HepG2 (cell line): Measurements from ENCODE around the gene NGFR. TPM values are rescaled to one million over a fixed set of nuclear protein-coding genes. Genes with fewer than 3 reads are reported as not detected.

Experiments used
- ELF1 ChIP-seq: sonication (generic); formaldehyde crosslinking; IDR thresholded peaks from 2 replicates; pipeline ENCODE4 v1.4.0; 2020; ENCODE audit warnings: missing genetic modification reagents
- IRF9 ChIP-seq: sonication (generic); formaldehyde crosslinking; IDR thresholded peaks from 2 replicates; pipeline ENCODE4 v1.8.0; 2022; ENCODE audit warnings: missing genetic modification reagents, mild to moderate bottlenecking, borderline replicate concordance
- MATR3 ChIP-seq: sonication (generic); formaldehyde crosslinking; IDR thresholded peaks from 2 replicates; pipeline ENCODE4 v1.4.0; 2020; ENCODE audit warnings: missing genetic modification reagents
- MYC ChIP-seq: sonication (generic); formaldehyde crosslinking; IDR thresholded peaks from 2 replicates; pipeline ENCODE4 v1.9.0; 2021; ENCODE audit warnings: missing genetic modification reagents, borderline replicate concordance
- NCOA2 ChIP-seq: sonication (generic); formaldehyde crosslinking; IDR thresholded peaks from 2 replicates; pipeline ENCODE4 v1.8.0; 2022; ENCODE audit warnings: inconsistent platforms
- NFIB ChIP-seq: sonication (generic); formaldehyde crosslinking; IDR thresholded peaks from 2 replicates; pipeline ENCODE4 v1.9.0; 2021; ENCODE audit warnings: missing genetic modification reagents, mild to moderate bottlenecking, borderline replicate concordance
- RXRA ChIP-seq: sonication (generic); formaldehyde crosslinking; IDR thresholded peaks from 2 replicates; pipeline ENCODE4 v1.5.1; 2020; ENCODE audit warnings: missing genetic modification reagents
- SNAPC2 ChIP-seq: sonication (generic); formaldehyde crosslinking; IDR thresholded peaks from 2 replicates; pipeline ENCODE4 v1.8.1; 2022; ENCODE audit warnings: mild to moderate bottlenecking, missing genetic modification reagents
- TARDBP ChIP-seq: sonication (generic); formaldehyde crosslinking; IDR thresholded peaks from 2 replicates; pipeline ENCODE4 v1.8.0; 2022; ENCODE audit warnings: mild to moderate bottlenecking, missing genetic modification reagents
- TRIM24 ChIP-seq: sonication (generic); formaldehyde crosslinking; IDR thresholded peaks from 2 replicates; pipeline ENCODE4 v1.8.0; 2022; ENCODE audit warnings: mild to moderate bottlenecking, missing genetic modification reagents
- ZNF20 ChIP-seq: sonication (generic); formaldehyde crosslinking; IDR thresholded peaks from 2 replicates; pipeline ENCODE4 v1.4.0; 2020; ENCODE audit warnings: mild to moderate bottlenecking, moderate library complexity, missing genetic modification reagents
- ZNF260 ChIP-seq: sonication (generic); formaldehyde crosslinking; IDR thresholded peaks from 2 replicates; pipeline ENCODE4 v1.4.0; 2020; ENCODE audit warnings: missing genetic modification reagents, low read depth, mild to moderate bottlenecking, borderline replicate concordance
- ZNF543 ChIP-seq: sonication (generic); formaldehyde crosslinking; IDR thresholded peaks from 2 replicates; pipeline ENCODE4 v1.4.0; 2020; ENCODE audit warnings: mild to moderate bottlenecking, missing genetic modification reagents
- ZNF619 ChIP-seq: sonication (generic); formaldehyde crosslinking; IDR thresholded peaks from 2 replicates; pipeline ENCODE4 v1.4.0; 2020; ENCODE audit warnings: mild to moderate bottlenecking, missing genetic modification reagents
- ZNF644 ChIP-seq: IDR thresholded peaks from 2 replicates; pipeline ENCODE4 v1.6.1; 2016; ENCODE audit warnings: low read depth
- ZNF703 ChIP-seq: sonication (generic); formaldehyde crosslinking; IDR thresholded peaks from 2 replicates; pipeline ENCODE4 v1.5.1; 2020; ENCODE audit warnings: missing genetic modification reagents, mild to moderate bottlenecking, moderate library complexity, borderline replicate concordance
- ZNF773 ChIP-seq: sonication (generic); formaldehyde crosslinking; IDR thresholded peaks from 2 replicates; pipeline ENCODE4 v1.4.0; 2020; ENCODE audit warnings: missing genetic modification reagents, borderline replicate concordance
- polyA plus RNA-seq, 8 experiments: library from polyadenylated mRNA; depleted of rRNA in 3 of 8; stranded (reverse) in 7 of 8; unstranded in 1 of 8; fragments of >200 nt; fragmentation: Illumina TruSeq in 4 of 8; extraction: Trizol in 4 of 8; gene quantifications; 2 replicates each; pipeline versions ENCODE4 v1.2.1 to v1.2.3, GENCODE V29; 2011 to 2016; ENCODE audit warnings: low read depth in 4 of 8, missing spikeins in 1 of 8, mixed read lengths in 1 of 8; ENCODE audit not compliant: insufficient read depth in 1 of 8
- total RNA-seq, 5 experiments: library from RNA; depleted of rRNA; stranded (reverse); fragments of >200 nt; fragmentation: Illumina TruSeq; extraction: Trizol; gene quantifications; 2 replicates each; pipeline ENCODE4 v1.2.3, GENCODE V29; 2016; ENCODE audit warnings: low read depth in 1 of 5
- TF ChIP-seq, protein P1 (sequence below): IDR thresholded peaks from 2 replicates; pipeline ENCODE4 v1.6.1; 2016; ENCODE audit warnings: low read depth, missing genetic modification reagents, missing compliant biosample characterization
- TF ChIP-seq, protein P2 (sequence below): sonication (generic); formaldehyde crosslinking; IDR thresholded peaks from 2 replicates; pipeline ENCODE4 v1.5.1; 2020; ENCODE audit warnings: mild to moderate bottlenecking, missing genetic modification reagents
- TF ChIP-seq, protein P3 (sequence below): sonication (generic); formaldehyde crosslinking; IDR thresholded peaks from 2 replicates; pipeline ENCODE4 v1.4.0; 2020; ENCODE audit warnings: missing genetic modification reagents

Gene NGFR
- total and polyA plus RNA-seq, 2 of the 13 experiments (the other 11 are each of a cell fraction or from before 2014, with no cell fraction given): 1.1 to 1.8 TPM

DNA sequence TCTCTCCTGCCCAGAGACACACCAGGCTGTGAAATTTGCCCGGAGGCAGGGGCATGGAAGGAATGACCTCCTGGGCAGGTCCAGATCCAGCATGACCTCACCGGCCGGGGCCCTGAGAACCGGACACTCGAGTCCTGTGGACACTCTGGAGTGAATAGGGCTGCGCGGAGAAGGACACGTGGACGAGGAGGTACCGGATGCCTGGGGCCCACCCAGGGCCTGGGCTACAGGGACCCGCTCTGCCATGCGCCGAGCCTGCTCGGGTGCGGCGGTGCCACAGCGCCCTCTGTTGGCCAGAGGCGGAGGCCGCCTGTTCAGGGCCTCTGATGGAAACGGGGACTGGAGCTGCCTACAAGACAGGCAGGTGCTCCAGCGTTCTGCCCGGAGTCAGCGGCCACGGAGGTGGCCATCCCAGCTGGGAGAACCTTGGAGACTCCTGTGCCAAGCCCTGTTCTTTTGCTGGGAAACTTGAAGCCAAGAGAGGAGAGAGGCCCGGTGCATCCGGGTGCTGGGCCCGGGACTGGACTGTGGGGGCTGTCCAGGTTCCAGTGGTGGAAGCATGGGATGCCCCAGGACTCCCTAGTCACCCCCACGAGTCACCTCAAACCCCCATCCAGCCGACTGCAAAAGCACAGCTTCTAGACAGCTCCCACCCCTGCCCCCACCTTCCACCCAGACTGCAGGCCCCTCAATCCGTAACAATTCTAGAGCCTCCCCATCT is 61.3 kb downstream of the NGFR start (continued):
- TF ChIP-seq, protein P1, sequence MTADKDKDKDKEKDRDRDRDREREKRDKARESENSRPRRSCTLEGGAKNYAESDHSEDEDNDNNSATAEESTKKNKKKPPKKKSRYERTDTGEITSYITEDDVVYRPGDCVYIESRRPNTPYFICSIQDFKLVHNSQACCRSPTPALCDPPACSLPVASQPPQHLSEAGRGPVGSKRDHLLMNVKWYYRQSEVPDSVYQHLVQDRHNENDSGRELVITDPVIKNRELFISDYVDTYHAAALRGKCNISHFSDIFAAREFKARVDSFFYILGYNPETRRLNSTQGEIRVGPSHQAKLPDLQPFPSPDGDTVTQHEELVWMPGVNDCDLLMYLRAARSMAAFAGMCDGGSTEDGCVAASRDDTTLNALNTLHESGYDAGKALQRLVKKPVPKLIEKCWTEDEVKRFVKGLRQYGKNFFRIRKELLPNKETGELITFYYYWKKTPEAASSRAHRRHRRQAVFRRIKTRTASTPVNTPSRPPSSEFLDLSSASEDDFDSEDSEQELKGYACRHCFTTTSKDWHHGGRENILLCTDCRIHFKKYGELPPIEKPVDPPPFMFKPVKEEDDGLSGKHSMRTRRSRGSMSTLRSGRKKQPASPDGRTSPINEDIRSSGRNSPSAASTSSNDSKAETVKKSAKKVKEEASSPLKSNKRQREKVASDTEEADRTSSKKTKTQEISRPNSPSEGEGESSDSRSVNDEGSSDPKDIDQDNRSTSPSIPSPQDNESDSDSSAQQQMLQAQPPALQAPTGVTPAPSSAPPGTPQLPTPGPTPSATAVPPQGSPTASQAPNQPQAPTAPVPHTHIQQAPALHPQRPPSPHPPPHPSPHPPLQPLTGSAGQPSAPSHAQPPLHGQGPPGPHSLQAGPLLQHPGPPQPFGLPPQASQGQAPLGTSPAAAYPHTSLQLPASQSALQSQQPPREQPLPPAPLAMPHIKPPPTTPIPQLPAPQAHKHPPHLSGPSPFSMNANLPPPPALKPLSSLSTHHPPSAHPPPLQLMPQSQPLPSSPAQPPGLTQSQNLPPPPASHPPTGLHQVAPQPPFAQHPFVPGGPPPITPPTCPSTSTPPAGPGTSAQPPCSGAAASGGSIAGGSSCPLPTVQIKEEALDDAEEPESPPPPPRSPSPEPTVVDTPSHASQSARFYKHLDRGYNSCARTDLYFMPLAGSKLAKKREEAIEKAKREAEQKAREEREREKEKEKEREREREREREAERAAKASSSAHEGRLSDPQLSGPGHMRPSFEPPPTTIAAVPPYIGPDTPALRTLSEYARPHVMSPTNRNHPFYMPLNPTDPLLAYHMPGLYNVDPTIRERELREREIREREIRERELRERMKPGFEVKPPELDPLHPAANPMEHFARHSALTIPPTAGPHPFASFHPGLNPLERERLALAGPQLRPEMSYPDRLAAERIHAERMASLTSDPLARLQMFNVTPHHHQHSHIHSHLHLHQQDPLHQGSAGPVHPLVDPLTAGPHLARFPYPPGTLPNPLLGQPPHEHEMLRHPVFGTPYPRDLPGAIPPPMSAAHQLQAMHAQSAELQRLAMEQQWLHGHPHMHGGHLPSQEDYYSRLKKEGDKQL (CRISPR knock-in tag): no peak
- TF ChIP-seq ZNF703: no peak
- peak; percentile 52 for TF ChIP-seq ELF1 (CRISPR knock-in tag)
- no peak for TF ChIP-seq NFIB
- TF ChIP-seq, protein P2, sequence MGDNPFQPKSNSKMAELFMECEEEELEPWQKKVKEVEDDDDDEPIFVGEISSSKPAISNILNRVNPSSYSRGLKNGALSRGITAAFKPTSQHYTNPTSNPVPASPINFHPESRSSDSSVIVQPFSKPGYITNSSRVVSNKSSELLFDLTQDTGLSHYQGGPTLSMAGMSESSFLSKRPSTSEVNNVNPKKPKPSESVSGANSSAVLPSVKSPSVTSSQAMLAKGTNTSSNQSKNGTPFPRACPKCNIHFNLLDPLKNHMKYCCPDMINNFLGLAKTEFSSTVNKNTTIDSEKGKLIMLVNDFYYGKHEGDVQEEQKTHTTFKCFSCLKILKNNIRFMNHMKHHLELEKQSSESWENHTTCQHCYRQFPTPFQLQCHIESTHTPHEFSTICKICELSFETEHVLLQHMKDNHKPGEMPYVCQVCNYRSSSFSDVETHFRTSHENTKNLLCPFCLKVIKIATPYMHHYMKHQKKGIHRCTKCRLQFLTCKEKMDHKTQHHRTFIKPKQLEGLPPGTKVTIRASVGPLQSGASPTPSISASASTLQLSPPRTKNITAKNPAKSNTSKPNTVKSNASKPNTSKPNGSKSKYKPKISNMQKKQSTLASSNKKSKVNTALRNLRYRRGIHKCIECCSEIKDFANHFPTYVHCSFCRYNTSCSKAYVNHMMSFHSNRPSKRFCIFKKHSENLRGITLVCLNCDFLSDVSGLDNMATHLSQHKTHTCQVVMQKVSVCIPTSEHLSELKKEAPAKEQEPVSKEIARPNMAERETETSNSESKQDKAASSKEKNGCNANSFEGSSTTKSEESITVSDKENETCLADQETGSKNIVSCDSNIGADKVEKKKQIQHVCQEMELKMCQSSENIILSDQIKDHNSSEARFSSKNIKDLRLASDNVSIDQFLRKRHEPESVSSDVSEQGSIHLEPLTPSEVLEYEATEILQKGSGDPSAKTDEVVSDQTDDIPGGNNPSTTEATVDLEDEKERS (CRISPR knock-in tag): no peak
- TF ChIP-seq, protein P3, sequence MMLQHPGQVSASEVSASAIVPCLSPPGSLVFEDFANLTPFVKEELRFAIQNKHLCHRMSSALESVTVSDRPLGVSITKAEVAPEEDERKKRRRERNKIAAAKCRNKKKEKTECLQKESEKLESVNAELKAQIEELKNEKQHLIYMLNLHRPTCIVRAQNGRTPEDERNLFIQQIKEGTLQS (CRISPR knock-in tag): peak; percentile 62; the same call in 1 of the 2 replicates
- peak; percentile 65; the same call in 1 of the 2 replicates for TF ChIP-seq ZNF543 (CRISPR knock-in tag)
- TF ChIP-seq ZNF619 (CRISPR knock-in tag): peak; percentile 99; the same call in 1 of the 2 replicates
- TF ChIP-seq IRF9: peak; percentile 76; the same call in 1 of the 2 replicates
- TF ChIP-seq MYC (CRISPR knock-in tag): peak; percentile 97
- peak; percentile 79; the same call in 1 of the 2 replicates for TF ChIP-seq ZNF260
- no peak for TF ChIP-seq TRIM24 (CRISPR knock-in tag)
- TF ChIP-seq TARDBP (CRISPR knock-in tag): peak; percentile 47; the same call in 1 of the 2 replicates
- TF ChIP-seq NCOA2: 0 out of 2 replicates have a peak, but pooled peaks have one; percentile 22
- TF ChIP-seq MATR3 (CRISPR knock-in tag): 0 out of 2 replicates have a peak, but pooled peaks have one; percentile 25
- peak; percentile 80 for TF ChIP-seq RXRA (CRISPR knock-in tag)
- TF ChIP-seq SNAPC2: no peak
- no peak; the same call in 1 of the 2 replicates for TF ChIP-seq ZNF773
- TF ChIP-seq ZNF644 (CRISPR knock-in tag): no peak
- TF ChIP-seq ZNF20 (CRISPR knock-in tag): no peak
